Activated naive CD8-positive, alpha-beta T cell treated with anti-CD3 and anti-CD28 coated beads, Interleukin-2, amount 10 ng/mL, durations not matched to agents 7 days and 5 days (primary cell): ENCODE data around the gene HDAC7. TPM values are rescaled to one million over a fixed set of nuclear protein-coding genes. Genes with fewer than 3 reads are reported as not detected.

Experiments
- ATAC-seq: fragments of 150-1000 bp; cut with Tn5 transposase; one replicate; pipeline ENCODE4 v1.10.0; 2021; ENCODE audit warnings: low read depth, moderate library complexity
- POLR2A ChIA-PET: fragments of 350-600 bp; sonication (Branson Sonifier 250); formaldehyde crosslinking; loops from one replicate; lab custom pipeline; 2021; ENCODE audit warnings: antibody characterized with exemption; lab: Charles Lee
- DNase-seq: peaks from one replicate; pipeline ENCODE4 v3.0.0; 2021
- H3K27ac Mint-ChIP-seq: one replicate; pipeline ENCODE4 v1.8.0; 2022; ENCODE audit warnings: mild to moderate bottlenecking, mixed read lengths
- H3K27me3 Mint-ChIP-seq: one replicate; pipeline ENCODE4 v1.8.0; 2022; ENCODE audit warnings: mild to moderate bottlenecking, moderate library complexity, mixed read lengths
- H3K36me3 Mint-ChIP-seq: one replicate; pipeline ENCODE4 v1.8.0; 2021; ENCODE audit warnings: mild to moderate bottlenecking, mixed read lengths
- H3K4me1 Mint-ChIP-seq: one replicate; pipeline ENCODE4 v1.8.0; 2021; ENCODE audit warnings: mixed read lengths
- H3K4me3 Mint-ChIP-seq: one replicate; pipeline ENCODE4 v1.8.0; 2022; ENCODE audit warnings: mild to moderate bottlenecking, moderate library complexity, mixed read lengths
- H3K9me3 Mint-ChIP-seq: one replicate; pipeline ENCODE4 v1.8.0; 2021; ENCODE audit warnings: mixed read lengths
- total RNA-seq, 2 experiments: library from RNA; stranded (reverse); gene quantifications; one replicate each; pipeline ENCODE4 v1.2.3, GENCODE V29; 2021

HDAC7 gene
- 100 to 1,000 TPM; 200 to 215 TPM for total RNA-seq

DNA sequence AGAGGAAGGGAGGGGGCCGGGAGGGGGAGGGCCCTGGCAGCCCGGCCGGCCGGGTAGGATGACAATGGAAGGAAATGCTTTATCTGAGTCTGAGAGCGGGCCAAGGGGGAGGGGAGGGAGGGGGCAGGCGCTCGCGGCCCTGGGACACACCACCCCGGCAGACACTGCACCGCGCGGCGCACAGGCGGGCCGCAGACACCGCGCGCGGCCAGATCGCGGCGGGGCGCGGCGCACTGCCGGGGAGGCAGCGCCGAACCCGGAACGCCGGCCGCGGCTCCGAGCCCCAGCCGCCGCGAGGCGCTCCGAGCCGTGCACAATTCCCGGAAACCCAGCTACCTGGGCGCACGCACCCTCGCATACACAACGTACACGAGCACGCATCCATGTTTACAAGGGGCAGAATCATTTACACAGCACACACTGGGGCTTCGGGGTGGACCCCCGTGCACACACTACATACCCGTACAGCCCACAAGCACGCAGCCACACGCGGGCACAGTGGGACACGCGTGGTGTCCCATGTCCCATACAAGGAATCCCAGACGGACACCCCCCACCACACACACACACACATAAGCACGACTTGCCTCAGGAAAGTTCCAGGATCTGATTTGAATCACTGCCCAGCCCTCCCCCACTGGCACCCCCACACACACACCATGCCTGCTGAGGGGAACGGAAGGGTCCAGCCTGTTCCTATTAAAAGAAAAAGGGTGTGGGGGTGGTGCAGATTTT is at the start of gene HDAC7:
Gene HDAC7, minus strand, starts transcription at position 8 of the 735 bp plus-strand sequence. CDS start 118 bp downstream, outside the sequence.
- ATAC-seq, result peak; percentile 58
- H3K27ac Mint-ChIP-seq, result peak within 1 kb of the TSS; percentile 98
- POLR2A ChIA-PET, result interaction anchor here (0.6 to 11.3 kb wide), 8 partner anchors 8 to 114 kb away, joined by 3 to 428 read pairs (median 6); partner anchors contain the start of gene RPAP3
- no peaks in the 10 kb centered on the region for H3K27me3 Mint-ChIP-seq
- H3K9me3 Mint-ChIP-seq, result no peaks in the 10 kb centered on the region
- H3K36me3 Mint-ChIP-seq, result peaks cover 17% of the 10 kb centered on the region
- peaks cover 58% of the 10 kb centered on the region for H3K4me1 Mint-ChIP-seq
- DNase-seq, result peak; percentile 81
- H3K4me3 Mint-ChIP-seq, result peak within 1 kb of the TSS; percentile 89

- DNase-seq (no peak), ATAC-seq (no peak)
- Mint-ChIP-seq H3K9me3 (no peaks in the 10 kb centered on the region), H3K36me3 (peaks cover 12% of the 10 kb centered on the region), H3K4me1 (peaks cover 33% of the 10 kb centered on the region), H3K27me3 (no peaks in the 10 kb centered on the region), H3K4me3 (no peak overlapping the region), H3K27ac (no peak overlapping the region)
- POLR2A ChIA-PET, result interaction anchor here (1.1 to 1.6 kb wide), 4 partner anchors 15 to 61 kb away, joined by 3 to 8 read pairs (median 5); no protein-coding TSS in a partner anchor
These were observed 48.9 kb upstream of the HDAC7 start for GRCh38 chr12:47868552-47869031.

DNA sequence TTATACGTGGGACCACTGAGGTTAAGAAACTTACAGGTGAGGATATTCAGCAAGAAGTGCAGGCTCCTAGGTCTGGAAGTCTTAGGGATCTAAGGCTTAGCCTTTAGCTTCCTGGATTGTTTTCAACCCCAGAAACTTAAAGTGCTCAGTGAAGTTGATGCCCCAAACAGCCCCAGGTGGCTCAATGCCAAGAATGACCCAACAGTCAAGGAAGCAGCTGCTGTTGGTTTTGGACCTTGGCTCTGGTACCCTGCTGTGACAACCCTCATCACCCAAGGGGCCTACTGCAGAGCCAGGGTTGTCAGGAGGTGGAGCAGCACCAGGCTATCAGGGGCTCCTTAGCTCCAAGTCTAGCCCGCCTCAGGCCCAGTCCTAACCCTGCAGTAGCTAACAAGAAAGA is 48.3 kb upstream of the HDAC7 start:
- no peak for DNase-seq
- Mint-ChIP-seq H3K36me3 (peaks cover 10% of the 10 kb centered on the region), H3K27ac (peak overlapping the region; percentile 78), H3K4me1 (peaks cover 33% of the 10 kb centered on the region), H3K4me3 (no peak overlapping the region), H3K27me3 (no peaks in the 10 kb centered on the region), H3K9me3 (no peaks in the 10 kb centered on the region)
- ATAC-seq, result no peak
- POLR2A ChIA-PET, result interaction anchor here (0.5 to 1.8 kb wide), 5 partner anchors 12 to 60 kb away, joined by 3 to 7 read pairs (median 3); no protein-coding TSS in a partner anchor

- no peaks in the 10 kb centered on the region for H3K27me3 Mint-ChIP-seq
- H3K4me1 Mint-ChIP-seq, result peaks cover 33% of the 10 kb centered on the region
- peak overlapping the region; percentile 78 for H3K27ac Mint-ChIP-seq
- POLR2A ChIA-PET, result interaction anchor here (0.5 to 1.8 kb wide), 4 partner anchors 13 to 60 kb away, joined by 3 to 7 read pairs (median 4); no protein-coding TSS in a partner anchor
- DNase-seq (no peak), ATAC-seq (peak; percentile 66)
- H3K36me3 Mint-ChIP-seq, result peaks cover 8% of the 10 kb centered on the region
- peak overlapping the region; percentile 18 for H3K4me3 Mint-ChIP-seq
- no peaks in the 10 kb centered on the region for H3K9me3 Mint-ChIP-seq
These were observed 47.8 kb upstream of the HDAC7 start for GRCh38 chr12:47867495-47867941.

GRCh38 chr12:47864646-47865235 is 45.0 kb upstream of the HDAC7 start:
- peaks cover 18% of the 10 kb centered on the region for H3K36me3 Mint-ChIP-seq
- H3K27me3 Mint-ChIP-seq, result no peaks in the 10 kb centered on the region
- no peak for ATAC-seq
- H3K27ac Mint-ChIP-seq, result peak overlapping the region; percentile 64
- no peak overlapping the region for H3K4me3 Mint-ChIP-seq
- DNase-seq, result no peak
- no peaks in the 10 kb centered on the region for H3K9me3 Mint-ChIP-seq
- peaks cover 31% of the 10 kb centered on the region for H3K4me1 Mint-ChIP-seq
- POLR2A ChIA-PET, result no interaction called here

DNA sequence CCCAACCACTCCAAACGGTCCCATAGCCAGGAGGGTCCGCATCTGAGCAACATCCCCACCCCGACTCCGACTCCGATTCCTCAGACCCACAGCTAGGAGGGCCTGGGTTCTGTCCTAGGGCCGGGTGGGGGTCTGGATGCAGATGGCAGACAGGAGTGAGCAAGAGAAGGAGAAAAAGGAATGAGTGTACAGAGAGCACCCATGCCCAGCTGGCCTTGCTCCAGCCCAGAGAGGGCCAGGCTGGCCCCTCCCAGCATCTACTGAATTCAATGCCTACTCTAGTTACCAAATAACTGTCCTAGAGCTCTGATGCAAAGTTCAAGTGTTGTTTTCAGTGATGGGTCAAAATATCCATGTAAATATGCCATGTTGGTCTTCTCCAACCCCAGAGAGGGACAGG is 44.3 kb upstream of the HDAC7 start:
- POLR2A ChIA-PET, result no interaction called here
- peaks cover 34% of the 10 kb centered on the region for H3K4me1 Mint-ChIP-seq
- ATAC-seq (no peak), DNase-seq (no peak)
- H3K27me3 Mint-ChIP-seq, result no peaks in the 10 kb centered on the region
- H3K36me3 Mint-ChIP-seq, result peaks cover 17% of the 10 kb centered on the region
- no peaks in the 10 kb centered on the region for H3K9me3 Mint-ChIP-seq
- no peak overlapping the region for H3K27ac Mint-ChIP-seq
- H3K4me3 Mint-ChIP-seq, result no peak overlapping the region

- Mint-ChIP-seq H3K9me3 (no peaks in the 10 kb centered on the region), H3K27ac (no peak overlapping the region), H3K4me1 (peaks cover 30% of the 10 kb centered on the region), H3K27me3 (no peaks in the 10 kb centered on the region), H3K4me3 (no peak overlapping the region), H3K36me3 (peaks cover 14% of the 10 kb centered on the region)
- no peak for DNase-seq
- ATAC-seq, result no peak
- POLR2A ChIA-PET, result no interaction called here
These were observed 43.8 kb upstream of the HDAC7 start for GRCh38 chr12:47863467-47863866.

- no peaks in the 10 kb centered on the region for H3K9me3 Mint-ChIP-seq
- DNase-seq (no peak), ATAC-seq (no peak)
- peaks cover 28% of the 10 kb centered on the region for H3K4me1 Mint-ChIP-seq
- peaks cover 14% of the 10 kb centered on the region for H3K36me3 Mint-ChIP-seq
- no peak overlapping the region for H3K27ac Mint-ChIP-seq
- H3K4me3 Mint-ChIP-seq, result no peak overlapping the region
- H3K27me3 Mint-ChIP-seq, result no peaks in the 10 kb centered on the region
- POLR2A ChIA-PET, result interaction anchor here (1.4 kb wide), 1 partner anchor 42 kb away, joined by 4 read pairs; the partner anchor contains the start of gene VDR
These were observed 43.2 kb upstream of the HDAC7 start for GRCh38 chr12:47862881-47863280.

DNA sequence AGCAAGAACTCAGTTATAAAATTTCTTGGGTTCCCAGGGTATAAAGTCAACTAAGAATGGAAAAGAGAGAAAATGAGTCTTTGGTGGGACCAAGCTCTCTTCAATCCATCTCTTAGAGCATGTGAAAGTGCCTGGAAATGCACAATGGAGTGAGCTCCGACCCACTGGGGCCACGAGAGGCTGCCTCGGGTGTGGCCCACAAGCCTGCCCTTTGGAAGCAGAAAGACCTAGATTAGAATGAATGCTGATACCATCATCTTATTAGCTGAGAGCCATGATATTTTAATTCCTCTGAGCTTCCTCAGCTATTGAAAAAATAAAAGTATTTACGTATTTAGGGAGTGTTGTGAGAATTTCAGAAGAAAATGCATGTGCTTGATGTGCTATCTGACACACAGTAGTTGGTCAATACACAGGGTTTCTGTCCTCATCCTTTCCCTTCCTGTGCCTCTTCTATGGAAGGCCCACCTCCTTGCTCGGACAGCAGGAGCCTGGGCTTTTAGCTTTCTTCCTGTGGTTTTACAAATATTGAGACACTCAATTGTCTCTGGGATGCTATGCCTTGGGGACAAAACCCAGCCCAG is 42.6 kb upstream of the HDAC7 start:
- Mint-ChIP-seq H3K36me3 (peaks cover 15% of the 10 kb centered on the region), H3K27ac (no peak overlapping the region), H3K4me3 (no peak overlapping the region), H3K27me3 (no peaks in the 10 kb centered on the region), H3K9me3 (no peaks in the 10 kb centered on the region), H3K4me1 (peaks cover 22% of the 10 kb centered on the region)
- no peak for ATAC-seq
- POLR2A ChIA-PET, result interaction anchor here (1.4 kb wide), 1 partner anchor 43 kb away, joined by 4 read pairs; the partner anchor contains the start of gene VDR
- DNase-seq, result no peak

GRCh38 chr12:47860873-47861272 is 41.2 kb upstream of the HDAC7 start:
- Mint-ChIP-seq H3K27ac (peak overlapping the region; percentile 25), H3K27me3 (no peaks in the 10 kb centered on the region), H3K9me3 (no peaks in the 10 kb centered on the region), H3K4me3 (no peak overlapping the region), H3K4me1 (peaks cover 20% of the 10 kb centered on the region), H3K36me3 (peaks cover 19% of the 10 kb centered on the region)
- DNase-seq, result no peak
- POLR2A ChIA-PET, result no interaction called here
- ATAC-seq, result no peak

DNA sequence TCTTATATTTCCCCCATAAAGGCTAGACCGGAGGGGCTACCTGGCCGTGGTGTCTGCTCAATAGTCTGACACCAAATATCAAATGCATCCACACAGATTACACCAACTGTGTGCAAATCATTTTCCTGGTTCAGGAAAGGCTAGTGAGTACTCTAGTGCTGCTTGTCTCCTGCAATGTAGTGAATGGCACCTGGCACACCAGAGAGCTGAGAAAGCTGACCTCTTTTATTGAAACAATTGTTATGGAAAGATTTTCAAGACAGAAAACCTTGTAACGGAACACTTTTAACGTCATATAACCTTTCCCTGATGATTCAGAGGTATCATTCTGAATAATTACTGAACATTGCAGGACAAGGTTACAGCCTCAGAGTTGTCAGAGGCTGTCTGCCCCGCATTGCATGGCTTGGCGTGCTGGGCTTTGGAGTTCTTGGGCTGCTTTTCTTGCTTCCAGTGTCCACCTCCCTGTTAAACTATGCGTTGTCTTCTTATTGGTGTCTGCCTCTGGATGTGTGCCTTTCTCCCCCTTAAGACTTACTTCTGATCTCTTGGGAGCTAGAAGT is 40.7 kb upstream of the HDAC7 start:
- Mint-ChIP-seq H3K4me1 (peaks cover 20% of the 10 kb centered on the region), H3K36me3 (peaks cover 19% of the 10 kb centered on the region)
- ATAC-seq, result peak; percentile 41

GRCh38 chr12:47858511-47859266 is 39.0 kb upstream of the HDAC7 start:
- Mint-ChIP-seq H3K27ac (no peak overlapping the region), H3K27me3 (no peaks in the 10 kb centered on the region), H3K4me1 (peaks cover 20% of the 10 kb centered on the region), H3K36me3 (peaks cover 25% of the 10 kb centered on the region), H3K9me3 (no peaks in the 10 kb centered on the region), H3K4me3 (no peak overlapping the region)
- no peak for ATAC-seq
- POLR2A ChIA-PET, result no interaction called here
- DNase-seq, result no peak

More for the DNA sequence above, 40.7 kb upstream of the HDAC7 start:
- Mint-ChIP-seq H3K9me3 (no peaks in the 10 kb centered on the region), H3K27me3 (no peaks in the 10 kb centered on the region), H3K4me3 (peak overlapping the region; percentile 16), H3K27ac (peak overlapping the region; percentile 25)
- POLR2A ChIA-PET, result no interaction called here
- DNase-seq, result no peak
